Fibroblast of mammary gland (primary cell): ENCODE results near the gene PTPRK.

Experiments
- DNase-seq: peaks from one replicate; pipeline ENCODE4 v3.0.0-alpha.2; 2010; ENCODE audit warnings: low read depth
- H3K4me3 ChIP-seq: 2 replicates; pipeline ENCODE4 v1.5.1; 2011; ENCODE audit warnings: low read depth, mild to moderate bottlenecking, low read length, moderate library complexity; ENCODE audit not compliant: control insufficient read depth
- TF ChIP-seq, protein P1 (sequence below): conservative IDR thresholded peaks from 2 replicates; pipeline ENCODE4 v1.5.1; 2011; ENCODE audit warnings: low read depth, low read length, inconsistent platforms; ENCODE audit not compliant: control insufficient read depth, insufficient read depth

PTPRK gene

DNA sequence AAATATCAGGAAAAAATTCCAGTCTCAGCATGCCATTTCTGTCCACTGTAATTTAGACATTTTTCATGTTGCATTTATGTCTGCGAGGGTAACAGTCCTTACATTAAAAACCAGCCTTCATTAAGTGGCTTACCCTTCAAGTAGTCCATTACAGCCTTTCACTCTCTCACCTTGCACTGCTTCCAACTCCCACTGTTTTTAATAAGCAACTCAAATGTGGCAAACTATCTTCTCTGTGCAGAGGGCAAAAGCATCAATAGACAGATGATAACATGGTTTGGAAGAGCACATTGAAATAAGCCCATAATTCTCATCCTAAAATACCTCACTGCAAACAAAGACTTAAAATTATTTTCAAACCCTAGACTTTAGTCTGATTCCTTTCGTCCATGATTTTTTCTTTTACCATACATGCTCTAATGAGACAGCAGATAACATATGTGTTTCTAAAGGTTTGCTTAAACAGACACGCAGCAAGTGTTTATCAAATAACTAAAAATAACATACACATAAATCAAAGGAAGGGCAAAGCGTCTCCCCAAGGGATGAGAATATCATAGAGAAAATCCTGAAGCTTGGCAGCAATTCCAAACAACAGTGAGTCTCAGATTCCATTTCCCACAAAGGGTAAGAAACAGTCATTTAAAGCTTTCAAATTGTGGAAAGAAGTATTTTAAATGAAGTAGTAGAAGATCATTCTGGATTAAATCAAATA, 130.4 kb downstream of the PTPRK start:
- no peak overlapping the region for H3K4me3 ChIP-seq
- TF ChIP-seq, protein P1, sequence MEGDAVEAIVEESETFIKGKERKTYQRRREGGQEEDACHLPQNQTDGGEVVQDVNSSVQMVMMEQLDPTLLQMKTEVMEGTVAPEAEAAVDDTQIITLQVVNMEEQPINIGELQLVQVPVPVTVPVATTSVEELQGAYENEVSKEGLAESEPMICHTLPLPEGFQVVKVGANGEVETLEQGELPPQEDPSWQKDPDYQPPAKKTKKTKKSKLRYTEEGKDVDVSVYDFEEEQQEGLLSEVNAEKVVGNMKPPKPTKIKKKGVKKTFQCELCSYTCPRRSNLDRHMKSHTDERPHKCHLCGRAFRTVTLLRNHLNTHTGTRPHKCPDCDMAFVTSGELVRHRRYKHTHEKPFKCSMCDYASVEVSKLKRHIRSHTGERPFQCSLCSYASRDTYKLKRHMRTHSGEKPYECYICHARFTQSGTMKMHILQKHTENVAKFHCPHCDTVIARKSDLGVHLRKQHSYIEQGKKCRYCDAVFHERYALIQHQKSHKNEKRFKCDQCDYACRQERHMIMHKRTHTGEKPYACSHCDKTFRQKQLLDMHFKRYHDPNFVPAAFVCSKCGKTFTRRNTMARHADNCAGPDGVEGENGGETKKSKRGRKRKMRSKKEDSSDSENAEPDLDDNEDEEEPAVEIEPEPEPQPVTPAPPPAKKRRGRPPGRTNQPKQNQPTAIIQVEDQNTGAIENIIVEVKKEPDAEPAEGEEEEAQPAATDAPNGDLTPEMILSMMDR: no peak
- DNase-seq: no peak

DNA sequence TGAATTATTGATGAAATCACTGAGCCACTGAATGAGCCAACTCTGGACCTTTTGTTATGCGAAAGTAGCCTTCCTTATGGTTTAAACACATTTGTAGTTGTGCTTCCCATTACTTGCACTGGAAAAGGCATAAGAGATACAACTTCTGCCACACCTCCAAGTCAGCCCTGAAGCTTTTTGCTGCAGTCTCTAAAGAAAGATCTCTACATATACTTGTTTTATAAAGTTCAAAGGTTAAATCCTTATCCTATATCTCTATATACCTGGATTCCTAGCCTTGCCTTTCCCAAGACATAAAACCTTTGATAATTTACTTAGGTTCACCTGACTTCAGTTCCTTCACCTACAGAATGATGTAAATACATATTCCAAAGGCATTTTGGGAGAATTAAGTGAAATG, 132.0 kb downstream of the PTPRK start:
- TF ChIP-seq, protein P1: no peak
- no peak overlapping the region for H3K4me3 ChIP-seq
- no peak for DNase-seq

DNA sequence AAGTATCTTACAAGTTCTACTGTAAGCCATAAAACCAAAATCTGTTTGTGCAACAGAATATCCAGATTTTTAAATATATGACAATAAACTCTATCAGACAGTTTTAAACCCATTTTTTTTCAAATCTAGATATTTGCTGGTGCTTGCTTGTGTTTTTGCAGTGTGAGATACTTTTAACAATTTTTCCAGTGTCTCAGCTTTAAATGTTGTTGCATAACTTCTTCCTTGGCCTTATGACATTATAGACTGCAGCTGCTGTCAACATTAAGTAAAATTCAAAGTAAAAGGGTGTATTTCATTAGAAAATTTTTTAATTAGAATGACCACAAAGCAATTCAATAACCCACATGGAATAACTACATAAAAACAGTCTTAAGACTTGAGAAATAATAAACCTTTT, 139.5 kb downstream of the PTPRK start:
- DNase-seq: no peak
- no peak overlapping the region for H3K4me3 ChIP-seq
- TF ChIP-seq, protein P1: no peak

DNA sequence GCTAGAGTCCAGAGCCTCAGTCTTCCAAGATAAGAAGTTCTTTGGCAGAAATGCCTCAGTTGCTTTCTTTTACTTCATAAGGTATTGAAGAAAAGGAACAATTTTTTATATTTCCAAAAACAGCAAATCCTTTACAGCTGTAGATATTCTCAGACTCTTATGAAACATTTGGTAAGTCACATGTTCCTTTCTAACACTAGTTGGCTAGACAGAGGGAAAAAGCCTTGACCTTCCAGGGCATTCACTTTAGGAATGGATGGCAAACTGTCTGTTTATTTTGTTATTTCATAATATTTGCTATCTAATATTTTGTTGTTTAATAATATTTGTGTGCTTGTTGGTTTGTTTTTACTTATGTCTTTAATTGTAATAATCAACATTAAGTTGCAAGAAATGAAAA, 140.8 kb downstream of the PTPRK start:
- H3K4me3 ChIP-seq: no peak overlapping the region
- TF ChIP-seq, protein P1: no peak
- DNase-seq: no peak

DNA sequence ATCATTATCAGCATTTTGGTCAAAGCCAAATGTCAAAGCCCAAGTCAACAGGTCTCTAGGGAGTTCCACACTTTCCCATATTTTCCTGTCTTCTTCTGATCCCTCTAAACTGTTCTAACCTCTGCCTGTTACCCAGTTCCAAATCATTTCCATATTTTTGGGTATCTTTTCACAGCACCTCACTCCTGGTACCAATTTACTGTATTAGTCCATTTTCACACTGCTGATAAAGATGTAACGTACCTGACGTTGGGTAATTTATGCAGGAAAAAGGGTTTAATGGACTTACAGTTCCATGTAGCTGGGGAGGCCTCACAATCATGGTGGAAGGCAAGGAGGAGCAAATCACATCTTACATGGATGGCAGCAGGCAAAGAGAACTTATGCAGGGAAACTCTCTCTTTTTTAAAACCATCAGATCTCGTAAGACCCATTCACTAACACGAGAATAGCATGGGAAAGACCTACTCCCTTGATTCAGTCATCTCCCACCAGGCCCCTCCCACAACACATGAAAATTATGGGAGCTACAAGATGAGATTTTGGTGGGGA, 143.4 kb downstream of the PTPRK start:
- TF ChIP-seq, protein P1: no peak
- no peak for DNase-seq

DNA sequence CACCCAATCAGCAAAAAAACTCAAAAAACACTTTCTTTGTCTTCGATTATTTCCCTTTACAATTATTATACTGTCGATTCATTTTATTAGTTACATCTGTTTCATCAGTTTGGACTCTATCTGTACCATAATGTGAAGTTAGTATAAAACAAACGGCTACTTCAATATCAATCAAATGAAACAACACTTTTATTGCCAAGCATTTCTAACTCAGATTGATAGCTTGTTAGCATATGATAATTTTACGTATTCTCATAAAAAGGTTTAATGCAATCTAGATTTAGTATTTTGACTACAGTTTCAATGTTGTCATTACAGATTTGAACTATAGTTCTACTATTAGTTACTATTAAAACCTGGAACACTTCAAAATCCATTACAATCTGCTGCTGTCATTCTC, 149.3 kb downstream of the PTPRK start:
- TF ChIP-seq, protein P1: no peak
- no peak overlapping the region for H3K4me3 ChIP-seq
- DNase-seq: no peak

More for the DNA sequence above, 143.4 kb downstream of the PTPRK start:
- H3K4me3 ChIP-seq: no peak overlapping the region
